ENCODE results near the gene ITSN1. TPM values are rescaled to one million over a fixed set of nuclear protein-coding genes. Genes with fewer than 3 reads are reported as not detected.

ITSN1 gene
- total and polyA plus RNA-seq, 2 experiments from 2014 or later, result 77.9 to 95.7 TPM

DNA sequence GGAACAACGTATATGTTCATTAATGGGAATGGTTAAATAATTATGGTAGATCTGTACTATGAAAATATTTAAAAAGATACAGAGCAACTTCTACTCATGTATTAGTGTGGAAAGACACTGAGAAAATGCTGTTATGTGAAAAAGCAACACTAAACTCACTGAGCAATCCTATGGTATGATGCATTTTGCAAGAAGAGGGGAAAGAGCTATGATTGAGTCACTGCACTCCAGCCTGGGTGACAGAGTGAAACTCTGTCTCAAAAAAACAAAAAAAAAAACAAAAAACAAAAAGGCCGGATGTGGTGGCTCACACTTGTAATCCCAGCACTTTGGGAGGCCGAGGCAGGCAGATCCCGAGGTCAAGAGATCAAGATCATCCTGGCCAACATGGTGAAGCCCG is 228.9 kb downstream of the ITSN1 start:
- Histone ChIP-seq H3K79me2 (replicated peaks; ENCODE audit: insufficient read depth) (no peaks in the 10 kb centered on the region), H3K4me3 (no peak overlapping the region), H3F3A (replicated peaks; ENCODE audit: low read depth) (no peaks in the 10 kb centered on the region), H3K36me3 (ENCODE audit: insufficient read depth) (no peaks in the 10 kb centered on the region), H3K27ac (ENCODE audit: low read depth) (no peak overlapping the region), H3K27me3 (ENCODE audit: insufficient read depth) (no peaks in the 10 kb centered on the region), H4K20me1 (replicated peaks; ENCODE audit: insufficient read depth) (no peaks in the 10 kb centered on the region), H3K4me2 (no peak overlapping the region), H3K4me1 (ENCODE audit: insufficient read depth) (no peaks in the 10 kb centered on the region), H3K9me2 (ENCODE audit: insufficient read depth) (peaks cover 3% of the 10 kb centered on the region; the same call in 1 of the 2 replicates), H2AFZ (no peak overlapping the region)
- H3K27ac Mint-ChIP-seq, result no peak overlapping the region
- H3K4me1 Mint-ChIP-seq, result no peaks in the 10 kb centered on the region
- no peaks in the 10 kb centered on the region for H3K36me3 Mint-ChIP-seq (ENCODE audit: low read depth)
- peaks cover 4% of the 10 kb centered on the region for H3K27me3 Mint-ChIP-seq (ENCODE audit: insufficient read depth, low read depth, poor library complexity)
- no peak for TF ChIP-seq POLR2AphosphoS5 (IDR thresholded peaks at IDR 0.05; ENCODE audit: low read depth)
- no peak for TF ChIP-seq ZNF462 (CRISPR knock-in tag; IDR thresholded peaks at IDR 0.05)
- no peak for TF ChIP-seq NANOG (IDR thresholded peaks at IDR 0.05; ENCODE audit: borderline replicate concordance)
- TF ChIP-seq ETS1 (IDR thresholded peaks at IDR 0.05), result no peak
- TF ChIP-seq ZNF331 (CRISPR knock-in tag; IDR thresholded peaks at IDR 0.05; ENCODE audit: low read depth), result no peak
- no peak for TF ChIP-seq ZNF114 (CRISPR knock-in tag; IDR thresholded peaks at IDR 0.05)
- TF ChIP-seq, protein P1, sequence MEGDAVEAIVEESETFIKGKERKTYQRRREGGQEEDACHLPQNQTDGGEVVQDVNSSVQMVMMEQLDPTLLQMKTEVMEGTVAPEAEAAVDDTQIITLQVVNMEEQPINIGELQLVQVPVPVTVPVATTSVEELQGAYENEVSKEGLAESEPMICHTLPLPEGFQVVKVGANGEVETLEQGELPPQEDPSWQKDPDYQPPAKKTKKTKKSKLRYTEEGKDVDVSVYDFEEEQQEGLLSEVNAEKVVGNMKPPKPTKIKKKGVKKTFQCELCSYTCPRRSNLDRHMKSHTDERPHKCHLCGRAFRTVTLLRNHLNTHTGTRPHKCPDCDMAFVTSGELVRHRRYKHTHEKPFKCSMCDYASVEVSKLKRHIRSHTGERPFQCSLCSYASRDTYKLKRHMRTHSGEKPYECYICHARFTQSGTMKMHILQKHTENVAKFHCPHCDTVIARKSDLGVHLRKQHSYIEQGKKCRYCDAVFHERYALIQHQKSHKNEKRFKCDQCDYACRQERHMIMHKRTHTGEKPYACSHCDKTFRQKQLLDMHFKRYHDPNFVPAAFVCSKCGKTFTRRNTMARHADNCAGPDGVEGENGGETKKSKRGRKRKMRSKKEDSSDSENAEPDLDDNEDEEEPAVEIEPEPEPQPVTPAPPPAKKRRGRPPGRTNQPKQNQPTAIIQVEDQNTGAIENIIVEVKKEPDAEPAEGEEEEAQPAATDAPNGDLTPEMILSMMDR (conservative IDR thresholded peaks at IDR 0.05; ENCODE audit: low read depth in 2 of 2), result no peak
- TF ChIP-seq JUNB (IDR thresholded peaks at IDR 0.05; ENCODE audit: unreplicated experiment), result no peak
- TF ChIP-seq EZH2 (IDR thresholded peaks at IDR 0.05; ENCODE audit: low read depth, unreplicated experiment), result no peak
- TF ChIP-seq, protein P2, sequence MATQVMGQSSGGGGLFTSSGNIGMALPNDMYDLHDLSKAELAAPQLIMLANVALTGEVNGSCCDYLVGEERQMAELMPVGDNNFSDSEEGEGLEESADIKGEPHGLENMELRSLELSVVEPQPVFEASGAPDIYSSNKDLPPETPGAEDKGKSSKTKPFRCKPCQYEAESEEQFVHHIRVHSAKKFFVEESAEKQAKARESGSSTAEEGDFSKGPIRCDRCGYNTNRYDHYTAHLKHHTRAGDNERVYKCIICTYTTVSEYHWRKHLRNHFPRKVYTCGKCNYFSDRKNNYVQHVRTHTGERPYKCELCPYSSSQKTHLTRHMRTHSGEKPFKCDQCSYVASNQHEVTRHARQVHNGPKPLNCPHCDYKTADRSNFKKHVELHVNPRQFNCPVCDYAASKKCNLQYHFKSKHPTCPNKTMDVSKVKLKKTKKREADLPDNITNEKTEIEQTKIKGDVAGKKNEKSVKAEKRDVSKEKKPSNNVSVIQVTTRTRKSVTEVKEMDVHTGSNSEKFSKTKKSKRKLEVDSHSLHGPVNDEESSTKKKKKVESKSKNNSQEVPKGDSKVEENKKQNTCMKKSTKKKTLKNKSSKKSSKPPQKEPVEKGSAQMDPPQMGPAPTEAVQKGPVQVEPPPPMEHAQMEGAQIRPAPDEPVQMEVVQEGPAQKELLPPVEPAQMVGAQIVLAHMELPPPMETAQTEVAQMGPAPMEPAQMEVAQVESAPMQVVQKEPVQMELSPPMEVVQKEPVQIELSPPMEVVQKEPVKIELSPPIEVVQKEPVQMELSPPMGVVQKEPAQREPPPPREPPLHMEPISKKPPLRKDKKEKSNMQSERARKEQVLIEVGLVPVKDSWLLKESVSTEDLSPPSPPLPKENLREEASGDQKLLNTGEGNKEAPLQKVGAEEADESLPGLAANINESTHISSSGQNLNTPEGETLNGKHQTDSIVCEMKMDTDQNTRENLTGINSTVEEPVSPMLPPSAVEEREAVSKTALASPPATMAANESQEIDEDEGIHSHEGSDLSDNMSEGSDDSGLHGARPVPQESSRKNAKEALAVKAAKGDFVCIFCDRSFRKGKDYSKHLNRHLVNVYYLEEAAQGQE (IDR thresholded peaks at IDR 0.05; ENCODE audit: unreplicated experiment), result no peak
- no peak for TF ChIP-seq STAT1 (IDR thresholded peaks at IDR 0.05; ENCODE audit: unreplicated experiment)
- TF ChIP-seq EZH2phosphoT487 (IDR thresholded peaks at IDR 0.05; ENCODE audit: unreplicated experiment), result no peak
- no peak for TF ChIP-seq CREB1 (CRISPR knock-in tag; IDR thresholded peaks at IDR 0.05; ENCODE audit: low read depth)
- DNase-seq (ENCODE audit: low spot score) (no peak), ATAC-seq (no peak)
- H3K4me3 Mint-ChIP-seq, result no peak overlapping the region
- H3K9me3 Mint-ChIP-seq, result no peaks in the 10 kb centered on the region; the same call in 2 of the 3 replicates
